ES-I3 (cell line): ENCODE measurements around the gene CORO2B.

Source experiments
- H3K36me3 ChIP-seq: 2 replicates; pipeline ENCODE4 v1.6.1; 2013; ENCODE audit warnings: mild to moderate bottlenecking, low read length, control low read depth, moderate library complexity; ENCODE audit not compliant: insufficient read depth
- H3K4me1 ChIP-seq: 2 replicates; pipeline ENCODE4 v1.6.1; 2013; ENCODE audit warnings: mild to moderate bottlenecking, control low read depth, low read length; ENCODE audit not compliant: insufficient read depth
- H3K9ac ChIP-seq: 2 replicates; pipeline ENCODE4 v1.6.1; 2013; ENCODE audit warnings: low read depth, mild to moderate bottlenecking, low read length, moderate library complexity
- H3K9me3 ChIP-seq: 2 replicates; pipeline ENCODE4 v1.6.1; 2013; ENCODE audit warnings: mild to moderate bottlenecking, low read length, moderate library complexity; ENCODE audit not compliant: control insufficient read depth, insufficient read depth

Gene CORO2B

GRCh38 chr15:68623301-68623892, 44.6 kb downstream of the CORO2B start:
- no peaks in the 10 kb centered on the region for H3K9me3 ChIP-seq
- no peaks in the 10 kb centered on the region for H3K36me3 ChIP-seq
- H3K4me1 ChIP-seq, result no peaks in the 10 kb centered on the region; the same call in 1 of the 2 replicates
- no peak overlapping the region for H3K9ac ChIP-seq

GRCh38 chr15:68625853-68626252, 47.1 kb downstream of the CORO2B start:
- no peaks in the 10 kb centered on the region; the same call in 1 of the 2 replicates for H3K4me1 ChIP-seq
- no peaks in the 10 kb centered on the region for H3K9me3 ChIP-seq
- no peak overlapping the region for H3K9ac ChIP-seq

GRCh38 chr15:68626283-68626682, 47.5 kb downstream of the CORO2B start:
- Histone ChIP-seq H3K36me3 (no peaks in the 10 kb centered on the region), H3K9me3 (no peaks in the 10 kb centered on the region), H3K9ac (no peak overlapping the region), H3K4me1 (peaks cover under 1% of the 10 kb centered on the region; the same call in 1 of the 2 replicates)

More at GRCh38 chr15:68625853-68626252, 47.1 kb downstream of the CORO2B start:
- H3K36me3 ChIP-seq, result no peaks in the 10 kb centered on the region

GRCh38 chr15:68626739-68627138, 47.9 kb downstream of the CORO2B start:
- Histone ChIP-seq H3K4me1 (peaks cover 3% of the 10 kb centered on the region; the same call in 1 of the 2 replicates), H3K36me3 (no peaks in the 10 kb centered on the region)

GRCh38 chr15:68627476-68627875, 48.7 kb downstream of the CORO2B start:
- H3K9me3 ChIP-seq, result no peaks in the 10 kb centered on the region
- no peaks in the 10 kb centered on the region for H3K36me3 ChIP-seq
- H3K9ac ChIP-seq, result no peak overlapping the region
- peaks cover 3% of the 10 kb centered on the region; the same call in 1 of the 2 replicates for H3K4me1 ChIP-seq

More at GRCh38 chr15:68626739-68627138, 47.9 kb downstream of the CORO2B start:
- no peaks in the 10 kb centered on the region for H3K9me3 ChIP-seq
- H3K9ac ChIP-seq, result no peak overlapping the region

- no peaks in the 10 kb centered on the region for H3K36me3 ChIP-seq
- no peaks in the 10 kb centered on the region for H3K9me3 ChIP-seq
- H3K9ac ChIP-seq, result no peak overlapping the region
- peaks cover 3% of the 10 kb centered on the region; the same call in 1 of the 2 replicates for H3K4me1 ChIP-seq
Observed at GRCh38 chr15:68627995-68628394, 49.2 kb downstream of the CORO2B start.

GRCh38 chr15:68629519-68630210, 50.9 kb downstream of the CORO2B start:
- Histone ChIP-seq H3K9ac (no peak overlapping the region), H3K4me1 (peaks cover 3% of the 10 kb centered on the region; the same call in 1 of the 2 replicates), H3K36me3 (no peaks in the 10 kb centered on the region), H3K9me3 (no peaks in the 10 kb centered on the region)

GRCh38 chr15:68630211-68630555, 51.4 kb downstream of the CORO2B start:
- Histone ChIP-seq H3K9me3 (no peaks in the 10 kb centered on the region), H3K4me1 (peaks cover 3% of the 10 kb centered on the region; the same call in 1 of the 2 replicates), H3K36me3 (no peaks in the 10 kb centered on the region), H3K9ac (no peak overlapping the region)

GRCh38 chr15:68630836-68631235, 52.0 kb downstream of the CORO2B start:
- Histone ChIP-seq H3K4me1 (peaks cover 3% of the 10 kb centered on the region; the same call in 1 of the 2 replicates), H3K9ac (no peak overlapping the region), H3K36me3 (no peaks in the 10 kb centered on the region), H3K9me3 (no peaks in the 10 kb centered on the region)

GRCh38 chr15:68631601-68632051, 52.8 kb downstream of the CORO2B start:
- H3K9ac ChIP-seq, result no peak overlapping the region
- H3K9me3 ChIP-seq, result no peaks in the 10 kb centered on the region
- H3K4me1 ChIP-seq, result peaks cover 3% of the 10 kb centered on the region; the same call in 1 of the 2 replicates
- no peaks in the 10 kb centered on the region for H3K36me3 ChIP-seq

- H3K4me1 ChIP-seq, result peaks cover 3% of the 10 kb centered on the region; the same call in 1 of the 2 replicates
- H3K36me3 ChIP-seq, result no peaks in the 10 kb centered on the region
- H3K9ac ChIP-seq, result no peak overlapping the region
- H3K9me3 ChIP-seq, result no peaks in the 10 kb centered on the region
Observed at GRCh38 chr15:68632101-68632500, 53.3 kb downstream of the CORO2B start.

GRCh38 chr15:68633231-68634121, 54.7 kb downstream of the CORO2B start:
- no peaks in the 10 kb centered on the region for H3K9me3 ChIP-seq
- H3K36me3 ChIP-seq, result no peaks in the 10 kb centered on the region
- H3K9ac ChIP-seq, result no peak overlapping the region
- H3K4me1 ChIP-seq, result peaks cover 3% of the 10 kb centered on the region; the same call in 1 of the 2 replicates

- Histone ChIP-seq H3K9ac (no peak overlapping the region), H3K36me3 (no peaks in the 10 kb centered on the region), H3K9me3 (no peaks in the 10 kb centered on the region), H3K4me1 (peaks cover 3% of the 10 kb centered on the region; the same call in 1 of the 2 replicates)
Observed at GRCh38 chr15:68634122-68634482, 55.3 kb downstream of the CORO2B start.

- no peaks in the 10 kb centered on the region for H3K9me3 ChIP-seq
- no peak overlapping the region for H3K9ac ChIP-seq
- H3K4me1 ChIP-seq, result peaks cover 3% of the 10 kb centered on the region; the same call in 1 of the 2 replicates
- no peaks in the 10 kb centered on the region for H3K36me3 ChIP-seq
Observed at GRCh38 chr15:68634531-68634930, 55.7 kb downstream of the CORO2B start.
